ENCODE measurements around the gene CDX1.

- TF ChIP-seq CTCF (IDR thresholded peaks at IDR 0.05; ENCODE audit: poor library complexity) = no peak
- no peak for TF ChIP-seq EZH2 (IDR thresholded peaks at IDR 0.05; ENCODE audit: borderline replicate concordance)
- TF ChIP-seq EZH2phosphoT487 (IDR thresholded peaks at IDR 0.05; ENCODE audit: low read depth, severe bottlenecking, unreplicated experiment) = no peak
Measured at GRCh38 chr5:150144879-150145278, 21.7 kb upstream of the CDX1 start.

All from hepatocyte (in vitro differentiated cells).